Spleen (tissue), 11 donors: Measurements from ENCODE around the gene KLK15. TPM values are rescaled to one million over a fixed set of nuclear protein-coding genes. Genes with fewer than 3 reads are reported as not detected.
"Not testable (repeated sequence)": the region's sequence is repeated elsewhere in the genome, so short reads cannot be mapped to it uniquely, and the experiment has no call there.

Source experiments
- DNase-seq: peaks from one replicate; pipeline ENCODE4 v3.0.0-alpha.2; 2020
- H3K27ac ChIP-seq, 8 donors: fragments of 200-600 bp; sonication (generic) in 7 of 8; 1 replicate in 4 of 8; 2 replicates in 4 of 8; pipeline versions ENCODE4 v1.5.0 to v1.8.0; 2016 to 2021; ENCODE audit warnings: inconsistent platforms in 4 of 8, mild to moderate bottlenecking in 4 of 8, moderate library complexity in 1 of 8
- H3K27me3 ChIP-seq, 7 donors: fragments of 200-600 bp; sonication (generic) in 6 of 7; replicated peaks in 1 of 7; 1 replicate in 4 of 7; 2 replicates in 3 of 7; pipeline versions ENCODE4 v1.5.0 to v1.8.0; 2016 to 2021; ENCODE audit warnings: inconsistent platforms in 3 of 7, mild to moderate bottlenecking in 1 of 7
- H3K36me3 ChIP-seq, 6 donors: fragments of 200-600 bp; sonication (generic) in 5 of 6; 1 replicate in 4 of 6; 2 replicates in 2 of 6; pipeline versions ENCODE4 v1.5.0 to v1.8.0; 2016 to 2021; ENCODE audit warnings: inconsistent platforms in 2 of 6
- H3K4me1 ChIP-seq, 6 donors: fragments of 200-600 bp; sonication (generic) in 5 of 6; 1 replicate in 3 of 6; 2 replicates in 3 of 6; pipeline versions ENCODE4 v1.5.0 to v1.8.0; 2016 to 2021; ENCODE audit warnings: inconsistent platforms in 3 of 6
- H3K4me3 ChIP-seq, 8 donors: fragments of 200-600 bp; sonication (generic) in 7 of 8; 1 replicate in 4 of 8; 2 replicates in 4 of 8; pipeline versions ENCODE4 v1.5.0 to v1.8.0; 2016 to 2021; ENCODE audit warnings: inconsistent platforms in 4 of 8, mild to moderate bottlenecking in 4 of 8, moderate library complexity in 2 of 8
- H3K9me3 ChIP-seq, 8 donors: fragments of 200-600 bp; sonication (generic) in 7 of 8; 1 replicate in 4 of 8; 2 replicates in 4 of 8; pipeline versions ENCODE4 v1.5.0 to v1.8.0; 2016 to 2021; ENCODE audit warnings: inconsistent platforms in 4 of 8
- CTCF ChIP-seq, 11 experiments: fragments of 200-600 bp in 7 of 11; fragments of 450-650 bp in 4 of 11; sonication (generic) in 4 of 11; IDR thresholded peaks in 8 of 11; conservative IDR thresholded peaks in 3 of 11; 1 replicate in 7 of 11; 2 replicates in 4 of 11; pipeline versions ENCODE4 v1.4.0 to v1.8.0; 2016 to 2021; ENCODE audit warnings: antibody characterized with exemption in 11 of 11, inconsistent platforms in 4 of 11, mild to moderate bottlenecking in 1 of 11
- POLR2A ChIP-seq, 3 donors: fragments of 450-650 bp; IDR thresholded peaks; one replicate each; pipeline ENCODE4 v1.5.1; 2017; ENCODE audit warnings: antibody characterized with exemption in 3 of 3, mild to moderate bottlenecking in 1 of 3
- POLR2AphosphoS5 ChIP-seq, 3 donors: sonication (generic); formaldehyde crosslinking; IDR thresholded peaks; one replicate each; pipeline ENCODE4 v1.5.1; 2017; ENCODE audit warnings: antibody characterized with exemption in 3 of 3
- WGBS, 5 donors: extraction: QIAGEN DNeasy Blood & Tissue Kit in 3 of 5; methylation state at CpG; one replicate each; pipeline versions ENCODE4 v1.1.5 to v1.1.7; 2013 to 2018; 5-methylcytosine and 5-hydroxymethylcytosine counted together
- intact Hi-C: fragments of 100-400 bp; cut with DNase I; formaldehyde crosslinking; loops from one replicate; pipeline ENCODE4 v1.15.0; 2023; ENCODE audit warnings: low total_unique reads
- polyA plus RNA-seq, 3 donors: library from polyadenylated mRNA; stranded (reverse); fragments of 200-250 nt; gene quantifications; one replicate each; pipeline ENCODE4 v1.2.1, GENCODE V29; 2013
- total RNA-seq, 7 donors: library from RNA; depleted of rRNA in 3 of 7; stranded (reverse); fragments of >200 nt in 3 of 7; fragmentation: NEBNext Ultra II Directional in 4 of 7; extraction: Animal tissue kit (Norgen Biotek cat#: 25700) in 4 of 7; gene quantifications; one replicate each; pipeline versions ENCODE4 v1.1.0 to v1.2.1, GENCODE V29; 2016 to 2021
- donor health status: healthy with polysubstance abuse.
- donor health status: DM: no; HTN: no; CAD: no; lungs with moderate emphysema.
- donor health status: DM: no; HTN: no; CAD: no.
- donor health status: Bipolar disorder and iron deficiency.
- donor health status: healthy.
- donor health status: DM: no; HTN: no; CAD: no.
- donor health status: DM: yes; HTN: yes; CAD: no.

Gene KLK15
- total and polyA plus RNA-seq, 10 donors = 0.07 to 0.13 TPM; not detected in 8

DNA sequence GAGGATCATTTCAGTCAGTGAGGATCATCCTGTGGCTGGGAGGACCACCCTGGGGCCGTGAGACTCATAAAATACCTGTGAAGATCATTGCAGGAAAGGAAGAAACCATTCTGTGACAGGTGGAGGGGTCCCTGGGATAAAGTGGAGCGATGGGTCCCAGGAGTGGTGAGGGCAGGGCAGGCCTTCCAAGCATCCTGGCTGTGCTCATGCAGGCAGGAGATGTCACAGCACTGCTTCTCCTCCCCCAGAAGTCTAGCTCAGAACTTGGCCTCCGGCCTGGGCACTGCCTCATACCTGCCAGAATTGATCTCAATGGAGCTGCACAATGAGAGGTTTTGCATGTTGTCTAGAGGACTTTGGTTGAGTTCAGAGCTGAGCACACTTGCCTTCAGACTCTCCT, 20.9 kb downstream of the KLK15 start:
- Histone ChIP-seq H3K36me3 (no peaks in the 10 kb centered on the region), H3K4me3 (no peak overlapping the region), H3K27ac (no peak overlapping the region), H3K4me1 (no peaks in the 10 kb centered on the region), H3K9me3 (peaks cover 0 to 4% (median 0%) of the 10 kb centered on the region in 8 donors), H3K27me3 (peaks cover 0 to 49% (median 3%) of the 10 kb centered on the region in 7 donors)
- TF ChIP-seq CTCF (IDR thresholded peaks at IDR 0.05 in 8 of 11, conservative IDR thresholded peaks at IDR 0.05 in 3 of 11) (no peak), POLR2A (IDR thresholded peaks at IDR 0.05) (no peak), POLR2AphosphoS5 (IDR thresholded peaks at IDR 0.05) (no peak)
- intact Hi-C loops = no loop called here
- WGBS, 5 donors = 63 to 79% (median 69%) methylated on average over 3 of the region's 3 CpGs
- no peak for DNase-seq

DNA sequence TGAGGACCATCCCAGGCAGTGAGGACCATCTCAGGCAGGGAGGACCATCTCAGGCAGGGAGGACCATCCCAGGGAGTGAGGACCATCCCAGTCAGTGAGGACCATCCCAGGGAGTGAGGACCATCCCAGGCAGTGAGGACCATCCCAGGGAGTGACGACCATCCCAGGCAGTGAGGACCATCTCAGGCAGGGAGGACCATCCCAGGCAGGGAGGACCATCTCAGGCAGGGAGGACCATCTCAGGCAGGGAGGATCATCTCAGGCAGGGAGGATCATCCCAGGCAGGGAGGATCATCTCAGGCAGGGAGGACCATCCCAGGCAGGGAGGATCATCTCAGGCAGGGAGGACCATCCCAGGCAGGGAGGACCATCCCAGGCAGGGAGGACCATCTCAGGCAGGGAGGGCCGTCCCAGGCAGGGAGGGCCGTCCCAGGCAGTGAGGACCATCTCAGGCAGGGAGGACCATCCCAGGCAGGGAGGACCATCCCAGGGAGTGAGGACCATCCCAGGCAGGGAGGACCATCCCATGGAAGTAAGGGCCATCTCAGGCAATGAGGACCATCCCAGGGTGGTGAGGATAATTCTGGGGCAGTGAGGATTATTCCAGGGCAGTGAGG, 21.6 kb downstream of the KLK15 start:
- H3K9me3 ChIP-seq, H3K4me3 ChIP-seq, H3K27ac ChIP-seq, H3K4me1 ChIP-seq, H3K36me3 ChIP-seq, DNase-seq, intact Hi-C loops: not testable (repeated sequence)
- peaks cover 0 to 42% (median 0%) of the 10 kb centered on the region in 7 donors for H3K27me3 ChIP-seq
- WGBS, 5 donors = 63 to 87% (median 72%) methylated on average over 3 of the region's 3 CpGs

- no peaks in the 10 kb centered on the region for H3K36me3 ChIP-seq
- no peaks in the 10 kb centered on the region for H3K9me3 ChIP-seq
- TF ChIP-seq CTCF (IDR thresholded peaks at IDR 0.05 in 8 of 11, conservative IDR thresholded peaks at IDR 0.05 in 3 of 11) (no peak), POLR2AphosphoS5 (IDR thresholded peaks at IDR 0.05) (no peak), POLR2A (IDR thresholded peaks at IDR 0.05) (no peak)
- H3K4me1 ChIP-seq = peaks cover 0 to 13% (median 5%) of the 10 kb centered on the region in 6 donors
- intact Hi-C loops = no loop called here
- 36 to 72% (median 68%) methylated on average over 1 of the region's 1 CpG for WGBS, 5 donors
- DNase-seq = no peak
- H3K27ac ChIP-seq = no peak overlapping the region
- peaks cover 0 to 15% (median 0%) of the 10 kb centered on the region in 7 donors for H3K27me3 ChIP-seq
- H3K4me3 ChIP-seq = no peak overlapping the region
Observed at GRCh38 chr19:50808856-50809255, 24.5 kb downstream of the KLK15 start.

DNA sequence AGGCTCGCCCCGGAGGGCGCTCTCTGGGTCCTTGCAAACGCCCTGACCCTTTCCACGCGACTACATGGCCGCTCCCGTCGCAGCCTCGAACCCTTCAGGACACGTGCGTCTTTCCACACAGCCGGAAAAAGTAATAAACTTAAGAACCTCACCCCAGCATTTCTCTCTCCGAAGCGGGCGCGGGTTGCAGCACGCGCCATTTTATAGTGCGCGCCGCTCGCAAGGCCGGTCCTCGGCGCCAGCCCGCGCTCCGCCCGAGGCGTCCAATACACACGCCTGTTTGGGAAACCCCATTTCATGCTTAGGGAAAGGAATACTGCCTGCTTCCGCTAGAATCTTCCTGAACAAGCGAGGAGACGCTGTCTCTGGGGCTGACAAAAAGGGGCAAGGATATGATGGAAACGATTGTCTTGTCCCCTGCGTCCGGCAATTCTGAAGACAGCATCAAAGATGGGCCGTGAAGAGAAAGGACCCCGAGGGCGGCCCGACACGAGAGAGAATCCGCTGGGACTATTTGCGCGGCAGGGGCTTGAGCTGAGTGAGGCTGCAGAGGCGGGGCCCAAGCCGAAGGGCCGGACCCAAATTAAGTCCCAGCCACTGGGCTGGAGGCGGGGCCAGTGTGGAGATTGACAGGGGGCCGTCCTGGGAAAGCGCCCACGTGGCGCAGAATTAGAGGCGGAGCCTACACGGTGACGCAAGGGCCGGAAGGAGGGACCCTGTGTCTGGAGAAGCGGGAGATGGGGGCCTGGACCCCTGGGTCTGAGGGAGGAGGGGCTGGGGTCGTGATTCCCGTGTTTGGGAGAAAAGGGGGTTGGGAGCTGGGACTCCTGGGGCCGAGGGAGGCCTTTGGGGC, 28.7 kb downstream of the KLK15 start:
- no peaks in the 10 kb centered on the region for H3K27me3 ChIP-seq
- peak overlapping the region; percentile 94 to 99 (median 96) for H3K27ac ChIP-seq
- TF ChIP-seq POLR2A (IDR thresholded peaks at IDR 0.05) (peak in 1 of 3 donors; percentile 12), CTCF (IDR thresholded peaks at IDR 0.05 in 8 of 11, conservative IDR thresholded peaks at IDR 0.05 in 3 of 11) (peak in 2 of 11 experiments; percentile 15 to 23), POLR2AphosphoS5 (IDR thresholded peaks at IDR 0.05) (peak; percentile 76 to 95 (median 89))
- H3K9me3 ChIP-seq = no peaks in the 10 kb centered on the region
- peaks cover 15 to 43% (median 24%) of the 10 kb centered on the region in 6 donors for H3K4me1 ChIP-seq
- intact Hi-C loops = no loop called here
- peak; percentile 99 for DNase-seq
- H3K36me3 ChIP-seq = peaks cover 0 to 27% (median 20%) of the 10 kb centered on the region in 6 donors
- WGBS, 5 donors = 0 to 1% (median 0%) methylated on average over 51 to 62 of the region's 62 CpGs
- peak overlapping the region; percentile 73 to 99 (median 91) for H3K4me3 ChIP-seq
